Muscle of arm (tissue), 12 donors: ENCODE measurements around the gene NDST1. TPM values are rescaled to one million over a fixed set of nuclear protein-coding genes. Genes with fewer than 3 reads are reported as not detected.
A peak's percentile ranks its signal among the peaks of the same experiment; 100 is the strongest.

ENCODE experiments used
- DNase-seq: peaks from one replicate; pipeline ENCODE4 v3.0.0-alpha.2; 2013
- polyA plus RNA-seq, 12 donors: library from polyadenylated mRNA; unstranded; fragments of 120-200 nt; gene quantifications; one replicate each; pipeline ENCODE4 v1.2.1, GENCODE V29; 2013; ENCODE audit not compliant: insufficient read length in 12 of 12

Gene NDST1
- polyA plus RNA-seq, 12 donors, result 40.2 to 56.1 (median 46.8) TPM; not detected in 1

DNA sequence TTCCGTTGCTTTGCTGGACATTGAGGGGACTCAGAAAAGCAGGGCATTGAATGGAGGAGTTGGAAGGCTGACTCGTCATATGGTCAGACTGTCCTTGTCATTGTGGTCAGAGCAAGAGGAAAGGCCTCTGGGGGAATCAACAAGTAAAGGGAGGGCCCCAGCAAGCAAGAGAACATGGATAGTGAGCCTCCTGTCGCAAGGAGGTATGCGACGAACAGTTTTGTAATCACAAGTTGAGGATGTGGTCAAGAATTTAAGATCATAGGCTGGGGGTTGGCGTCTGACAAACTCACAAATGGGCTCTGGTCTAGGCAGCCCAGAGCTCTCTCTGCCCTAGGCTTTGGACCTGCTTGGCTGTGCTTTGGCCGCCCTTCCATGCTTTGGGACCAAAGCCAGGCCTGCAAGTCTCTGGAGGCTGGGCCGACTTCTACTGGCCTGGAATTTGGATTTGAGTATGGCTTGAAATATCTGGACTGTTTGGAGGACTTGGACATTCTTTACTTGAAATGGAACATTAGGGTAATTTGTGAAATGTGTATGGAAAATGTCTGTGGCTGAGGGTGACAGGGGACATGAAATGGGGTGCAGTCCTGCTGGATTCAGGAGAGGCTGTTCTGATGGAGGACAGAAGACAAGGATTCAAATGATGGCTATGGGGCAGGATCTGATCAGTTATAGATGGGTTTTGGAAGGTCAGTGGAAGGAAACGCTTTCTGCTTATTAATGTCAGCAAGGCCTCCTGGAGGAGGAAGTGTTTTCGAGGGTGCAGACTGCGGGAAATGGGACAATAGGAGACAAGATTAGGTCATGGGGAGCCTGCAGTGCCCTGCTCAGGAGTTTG lies 19.2 kb upstream of the NDST1 start:
- DNase-seq, result peak; percentile 64

DNA sequence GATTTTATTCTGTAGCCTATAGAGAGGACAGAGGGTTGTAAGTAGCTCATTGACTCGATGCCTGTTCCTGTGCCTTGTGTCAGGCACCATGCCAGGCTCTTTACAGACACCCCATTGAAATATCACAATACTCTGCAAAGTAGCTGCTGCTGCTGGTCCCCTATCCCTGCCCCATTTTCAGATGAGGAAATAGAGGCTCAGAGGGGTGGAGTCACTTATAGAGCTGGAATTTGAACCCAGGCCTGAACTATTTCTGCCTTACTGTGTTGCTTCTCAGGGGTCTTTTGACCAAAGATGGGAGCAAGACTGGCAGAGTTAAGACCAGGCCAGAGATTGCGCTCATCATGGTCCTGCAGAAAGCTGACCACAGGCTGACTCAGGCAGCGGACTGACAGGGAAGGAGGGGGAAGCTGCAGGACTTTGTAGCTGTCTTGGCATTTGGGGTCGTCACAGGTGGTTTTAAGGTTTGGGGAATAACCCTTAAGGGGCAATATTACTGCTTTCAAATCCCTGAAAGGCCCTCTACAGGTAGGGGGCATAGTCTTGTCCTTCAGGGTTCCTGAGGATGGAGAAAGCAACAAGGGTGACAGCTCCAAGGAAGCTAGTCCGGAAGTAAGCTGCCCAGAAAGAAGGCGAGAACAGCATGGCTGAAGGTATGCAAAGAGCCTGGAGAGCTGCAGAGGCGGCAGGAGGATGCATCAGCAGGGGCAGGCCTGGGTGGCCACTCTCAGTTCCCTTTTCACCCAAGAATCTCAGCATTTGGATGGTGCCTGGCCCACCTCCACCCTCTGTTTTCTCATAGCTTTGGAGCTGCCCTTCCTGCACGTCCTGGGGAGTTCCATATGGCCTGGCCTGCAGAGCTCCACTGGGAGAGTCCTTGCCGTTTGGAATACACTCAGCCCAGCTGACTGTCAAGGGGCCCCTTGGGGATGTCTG lies 18.3 kb upstream of the NDST1 start:
- DNase-seq, result no peak

DNA sequence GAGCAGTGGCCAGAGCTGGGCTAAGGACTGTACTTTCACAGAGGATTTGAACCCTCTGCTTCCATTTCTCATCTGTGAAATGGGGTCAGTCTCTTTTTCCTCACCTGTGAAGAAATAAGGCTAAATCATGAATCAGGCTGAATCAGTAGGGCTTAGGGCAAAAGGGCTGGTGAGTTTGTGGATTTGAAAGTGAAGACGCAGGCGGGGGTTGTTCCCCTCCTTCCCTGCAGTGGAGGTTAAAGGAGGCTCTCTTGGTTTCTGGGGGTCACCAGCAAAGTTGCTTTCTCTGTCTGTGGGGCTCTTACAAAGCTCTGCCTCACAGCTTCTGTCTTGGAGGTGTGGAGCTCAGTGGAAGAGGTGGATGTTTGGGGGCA lies 17.6 kb upstream of the NDST1 start:
- DNase-seq, result no peak

DNA sequence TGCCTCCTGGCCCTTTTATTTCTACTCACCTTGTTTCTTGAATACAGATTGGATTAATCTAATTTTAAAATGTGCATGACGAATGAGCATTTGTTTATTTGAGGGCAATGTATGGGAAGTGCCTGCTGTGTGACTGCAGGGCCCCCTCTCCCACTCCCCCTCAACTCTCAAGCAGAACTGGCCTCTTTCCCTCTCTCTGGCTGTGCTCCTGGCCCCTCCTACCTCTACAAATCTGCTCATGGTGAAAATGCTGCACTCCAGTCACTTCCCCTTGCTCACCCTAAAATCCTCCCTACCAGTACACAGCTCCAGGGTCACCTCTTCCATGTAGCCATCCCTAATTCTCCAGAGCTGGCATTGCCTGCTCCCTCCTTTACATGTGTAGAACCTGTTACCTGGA lies 17.2 kb upstream of the NDST1 start:
- DNase-seq, result no peak

DNA sequence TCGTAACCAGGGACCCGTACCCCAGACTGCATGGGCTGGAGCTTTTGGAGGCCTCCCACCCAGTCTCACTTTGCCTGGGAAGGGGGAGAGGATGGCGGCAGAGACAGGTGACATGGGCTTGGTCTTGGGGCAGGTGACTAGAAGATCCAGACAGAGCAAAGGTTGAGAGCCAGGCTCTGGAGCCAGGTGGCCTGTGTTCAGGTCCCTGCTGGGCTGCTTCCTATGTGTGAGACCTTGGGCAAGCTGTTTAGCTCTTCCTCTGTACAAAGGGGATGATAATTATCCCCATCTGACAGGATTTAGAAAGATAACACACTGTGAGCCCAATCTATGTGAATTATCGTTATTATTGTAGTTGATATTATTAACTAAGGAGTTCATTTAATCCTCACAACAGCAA lies 16.1 kb upstream of the NDST1 start:
- DNase-seq, result no peak

DNA sequence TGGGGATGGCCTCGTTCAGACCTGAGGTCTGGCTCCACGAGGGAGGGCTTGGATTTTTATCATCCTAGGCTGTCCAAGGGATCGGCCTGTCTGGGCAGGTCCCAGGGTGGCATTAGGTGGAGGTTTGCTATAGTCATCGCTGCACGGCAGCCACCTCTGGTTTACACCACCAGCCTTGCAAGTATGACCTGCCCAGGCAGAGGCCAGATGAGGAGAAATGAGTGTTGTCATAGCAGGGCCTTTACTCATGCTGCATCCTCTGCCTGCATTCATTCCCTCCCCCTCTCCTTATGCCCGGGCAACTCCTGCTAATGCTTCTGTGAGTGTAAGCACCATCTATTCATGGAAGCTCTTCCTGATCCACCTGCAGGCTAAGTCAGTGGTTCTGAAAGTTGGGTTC lies 15.3 kb upstream of the NDST1 start:
- DNase-seq, result no peak

DNA sequence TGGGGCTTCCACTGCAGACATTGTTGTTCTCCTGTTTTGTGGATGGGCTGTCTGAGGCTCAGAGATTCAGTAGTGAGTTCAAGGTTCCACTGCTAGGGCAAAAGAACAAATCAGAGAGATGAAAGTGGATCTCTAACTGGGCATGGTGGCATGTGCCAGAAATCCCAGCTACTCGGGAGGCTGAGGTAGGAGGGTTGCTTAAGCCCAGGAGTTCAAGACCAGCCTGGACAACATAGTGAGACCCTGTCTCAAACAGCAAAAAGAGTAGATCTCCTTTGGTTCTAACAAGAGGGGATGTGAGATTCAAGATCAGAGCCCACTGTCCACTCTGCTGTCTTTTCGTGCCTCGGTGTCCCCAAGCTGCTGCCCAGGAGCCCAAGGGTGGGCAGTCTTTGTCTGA lies 11.8 kb upstream of the NDST1 start:
- DNase-seq, result no peak

DNA sequence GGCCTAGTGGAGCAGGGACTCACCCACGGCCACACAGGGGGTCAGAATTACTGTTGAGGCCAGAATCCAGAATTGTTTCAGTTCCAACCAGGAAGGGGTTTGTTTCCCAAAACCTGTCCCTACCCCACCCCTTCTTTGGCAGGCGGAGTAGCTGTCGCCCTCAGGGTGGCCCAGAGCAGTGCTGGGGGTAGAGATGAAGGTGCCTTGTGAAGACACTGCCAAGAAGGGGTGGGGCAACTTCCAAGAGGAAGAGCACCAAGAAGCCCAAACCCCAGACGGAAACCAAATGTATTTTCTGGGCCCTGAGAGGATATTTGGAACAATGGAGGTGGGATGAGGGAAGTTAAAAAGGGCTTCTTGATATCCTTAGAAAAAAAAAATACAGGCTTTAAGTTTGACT lies 11.4 kb upstream of the NDST1 start:
- no peak for DNase-seq

DNA sequence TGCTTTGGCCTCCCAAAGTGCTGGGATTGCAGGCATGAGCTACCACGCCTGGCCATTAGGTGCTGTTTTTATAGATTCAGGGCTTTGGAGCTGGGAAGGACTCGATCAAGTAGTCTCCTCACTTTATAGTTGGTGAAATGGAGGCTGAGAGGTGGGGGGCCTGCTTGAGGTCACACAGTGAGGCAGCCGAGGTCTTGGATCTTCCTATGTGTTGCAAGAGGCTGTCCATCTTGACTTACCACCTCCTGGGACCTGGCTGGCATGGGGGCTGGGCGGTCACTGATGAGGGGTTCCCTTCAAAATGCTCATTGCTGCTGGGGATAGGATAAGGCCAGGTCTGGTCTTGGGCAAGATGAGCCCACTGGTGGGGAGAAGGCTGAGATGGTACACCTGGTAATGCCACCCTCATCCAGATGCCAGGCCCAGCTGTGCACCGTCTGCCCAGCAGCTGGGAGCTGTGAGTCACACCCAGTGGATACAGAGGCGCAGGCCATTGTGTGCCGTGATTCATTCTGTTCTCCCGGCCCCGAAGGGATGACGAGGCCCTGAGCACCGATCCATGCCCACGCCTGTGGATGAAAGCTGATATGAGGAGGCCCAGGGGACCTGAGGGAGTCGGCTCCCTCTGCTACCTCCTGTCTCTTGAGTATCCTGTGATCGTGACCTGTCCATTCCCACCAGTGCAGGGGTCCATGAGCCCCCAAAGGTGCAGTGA lies 10.5 kb upstream of the NDST1 start:
- no peak for DNase-seq

DNA sequence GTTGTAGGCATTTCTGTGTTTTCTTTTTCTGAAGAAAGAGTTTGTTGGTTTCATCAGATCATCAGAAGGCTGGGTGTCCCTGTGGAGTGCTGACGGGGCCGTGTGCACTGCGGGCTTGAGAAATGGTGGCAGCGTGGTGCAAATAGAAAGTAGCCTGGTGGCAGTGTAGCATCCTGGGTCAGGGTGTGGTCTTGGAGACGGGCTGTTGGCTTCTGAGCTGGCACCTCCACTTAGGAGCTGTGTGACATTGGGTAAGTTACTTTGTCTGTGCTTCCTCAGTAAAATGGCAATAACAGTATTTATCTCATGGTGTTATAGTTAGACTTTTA lies 10.0 kb upstream of the NDST1 start:
- DNase-seq, result no peak

DNA sequence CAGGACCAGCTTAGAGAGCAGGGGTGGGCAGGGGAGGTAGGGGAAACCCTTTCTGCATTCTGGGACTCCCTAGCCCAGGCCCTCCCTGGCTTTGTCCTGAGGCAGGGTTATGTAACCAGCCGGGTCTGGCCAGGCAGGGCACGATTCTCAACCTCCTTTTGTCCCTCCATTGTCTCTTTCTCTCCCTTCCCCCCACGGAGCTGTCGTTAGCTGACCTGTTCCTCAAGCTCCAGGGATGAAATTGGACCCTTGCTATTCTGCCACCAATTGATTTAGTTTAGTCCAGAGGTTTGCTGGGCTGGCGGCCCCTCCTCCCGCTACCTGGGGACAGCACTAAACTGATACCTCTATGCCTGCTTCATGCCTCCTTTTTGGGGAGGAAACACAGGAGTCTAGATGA lies 9.4 kb upstream of the NDST1 start:
- no peak for DNase-seq

DNA sequence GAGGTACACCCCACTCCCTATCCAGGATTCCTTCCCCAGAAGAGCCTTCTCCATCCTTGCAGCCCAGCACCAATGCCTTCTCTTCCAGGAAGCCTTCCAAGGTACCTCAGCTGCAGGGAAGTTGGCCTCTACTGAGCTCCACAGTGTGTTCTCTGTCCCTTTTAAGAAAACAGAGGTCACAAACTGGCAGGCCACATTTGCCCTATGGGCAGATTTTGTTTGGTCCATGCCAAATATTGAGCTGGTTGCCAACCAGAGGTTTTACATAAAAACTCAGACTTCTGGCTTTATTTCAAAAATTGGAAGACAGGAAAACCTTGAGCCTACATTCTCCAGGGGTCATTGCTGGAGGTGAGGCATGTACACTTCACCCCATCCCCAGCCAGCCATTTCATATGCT lies 9.0 kb upstream of the NDST1 start:
- no peak for DNase-seq

DNA sequence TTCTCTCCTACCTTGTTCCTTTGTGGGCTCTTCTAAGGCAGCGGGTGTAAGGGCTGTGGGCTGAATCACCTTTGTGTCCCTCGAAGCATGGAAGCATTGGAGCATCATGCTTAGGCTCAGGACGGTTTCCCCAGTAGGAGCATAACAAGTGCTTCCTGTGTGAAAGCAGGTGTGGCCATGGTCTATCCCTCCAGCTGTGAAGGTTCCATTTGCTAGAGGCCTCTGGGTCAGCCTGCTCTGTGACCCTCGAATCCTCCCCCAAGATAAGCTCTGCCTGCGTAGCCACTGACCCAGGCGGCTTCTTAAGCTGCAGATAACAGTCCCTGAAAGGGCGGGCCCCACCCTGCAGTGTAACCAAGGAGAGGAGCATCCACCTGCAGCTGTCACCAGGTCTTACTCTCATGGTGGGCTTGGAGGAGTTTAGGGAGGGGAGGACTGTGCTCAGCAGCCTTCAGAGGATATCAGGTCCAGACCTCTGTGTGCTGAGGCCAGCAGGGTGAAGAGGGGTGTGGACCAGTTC lies 8.4 kb upstream of the NDST1 start:
- DNase-seq, result no peak

DNA sequence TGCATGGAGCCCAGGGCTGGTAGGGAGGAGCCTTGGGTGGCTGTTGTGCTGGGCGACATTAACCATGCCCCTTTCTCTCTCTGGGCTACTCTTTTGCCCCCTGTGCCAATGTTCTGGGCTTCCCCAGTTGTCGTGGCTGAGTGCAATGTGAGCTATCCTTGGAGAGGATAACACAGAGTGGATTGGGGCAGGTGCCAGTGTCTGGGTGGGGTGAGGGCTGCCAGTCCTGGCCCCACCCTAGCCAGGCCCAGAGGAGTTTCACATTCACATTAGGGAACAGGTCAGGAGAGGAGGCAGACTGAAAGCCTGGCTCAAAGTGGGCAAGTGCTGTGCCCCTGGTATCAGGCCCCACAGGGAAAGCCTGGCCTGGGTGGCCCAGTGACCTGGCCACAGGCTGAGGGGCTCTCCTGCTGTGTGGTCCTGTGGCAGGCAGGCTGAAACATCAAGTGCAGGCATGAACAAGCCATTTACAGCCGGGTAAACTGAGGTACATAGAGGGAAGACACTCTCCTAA lies 7.5 kb upstream of the NDST1 start:
- DNase-seq, result no peak

DNA sequence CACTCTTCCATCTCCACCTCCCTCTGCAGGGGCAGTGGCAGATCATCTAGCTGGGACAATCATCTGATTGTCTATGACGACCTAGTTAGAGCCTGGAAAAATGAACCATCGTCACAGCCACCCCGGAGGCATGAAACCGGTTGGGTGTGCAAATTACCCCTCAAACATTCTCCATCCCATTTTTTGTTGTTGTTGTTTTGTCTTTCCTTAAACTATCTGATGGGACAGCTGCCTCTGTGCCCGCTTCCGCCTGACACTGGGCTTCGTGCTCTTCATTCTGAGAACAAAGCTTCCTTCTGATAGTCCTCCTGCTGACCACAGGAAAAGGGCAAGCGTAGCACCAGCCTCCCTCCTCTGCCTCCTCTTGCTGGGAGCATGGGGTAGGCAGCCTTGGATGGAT lies 7.0 kb upstream of the NDST1 start:
- no peak for DNase-seq

DNA sequence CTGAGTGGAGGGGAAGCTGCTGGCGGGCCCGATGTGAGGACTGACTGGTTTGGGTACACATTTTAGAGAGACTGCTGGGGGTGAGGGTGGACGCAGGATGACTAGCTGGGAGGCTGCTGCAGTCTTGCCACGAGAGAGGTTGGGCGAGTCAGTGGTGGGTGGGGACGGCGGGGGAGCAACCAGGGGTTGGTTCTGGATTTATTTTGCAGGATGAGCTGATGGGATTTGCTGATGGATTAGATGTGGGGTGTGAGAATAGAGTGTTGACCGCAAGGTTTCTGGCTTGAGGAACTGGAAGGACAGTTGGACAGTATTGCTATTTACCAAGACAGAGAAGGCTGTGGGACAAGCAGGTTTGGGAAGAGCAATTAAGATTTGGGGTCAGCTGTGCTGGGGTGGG lies 5.8 kb upstream of the NDST1 start:
- DNase-seq, result no peak

DNA sequence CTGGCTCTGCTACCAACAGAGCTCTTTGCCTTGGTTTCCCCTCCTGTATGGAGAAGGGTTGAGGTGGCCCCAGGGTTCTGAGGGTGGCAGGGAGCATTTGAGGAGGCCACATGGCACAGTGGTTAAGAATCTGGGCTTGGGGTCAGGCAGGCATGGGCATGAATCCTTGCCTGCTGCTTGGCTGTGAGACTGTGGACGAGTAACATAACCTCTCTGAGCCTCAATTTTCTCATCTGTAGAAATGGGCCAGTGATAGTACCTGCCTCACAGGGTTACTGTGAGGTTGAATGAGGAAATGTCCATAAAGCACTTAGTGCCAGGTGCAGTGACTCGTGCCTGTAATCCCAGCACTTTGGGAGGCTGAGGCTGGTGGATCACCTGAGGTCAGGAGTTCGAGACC lies 5.1 kb upstream of the NDST1 start:
- DNase-seq, result no peak

DNA sequence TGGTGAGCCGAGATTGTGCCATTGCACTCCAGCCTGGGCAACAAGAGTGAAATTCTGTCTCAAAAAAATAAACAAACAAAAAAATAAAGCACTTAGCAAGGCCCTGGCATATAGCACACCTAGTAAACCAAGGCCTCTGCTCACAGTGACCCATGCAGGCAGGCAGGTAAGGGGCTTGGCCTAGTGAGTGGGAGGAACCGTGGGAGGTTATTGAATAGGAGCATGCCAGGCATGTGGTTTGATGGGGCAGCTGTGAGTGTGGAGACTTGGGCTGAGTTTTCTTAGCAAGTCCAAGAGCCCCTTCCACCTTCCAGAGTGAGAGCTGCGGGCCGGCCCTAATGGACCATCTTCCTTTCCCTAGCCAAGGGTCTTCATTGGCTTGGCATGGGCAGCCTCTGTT lies 4.5 kb upstream of the NDST1 start:
- DNase-seq, result no peak

DNA sequence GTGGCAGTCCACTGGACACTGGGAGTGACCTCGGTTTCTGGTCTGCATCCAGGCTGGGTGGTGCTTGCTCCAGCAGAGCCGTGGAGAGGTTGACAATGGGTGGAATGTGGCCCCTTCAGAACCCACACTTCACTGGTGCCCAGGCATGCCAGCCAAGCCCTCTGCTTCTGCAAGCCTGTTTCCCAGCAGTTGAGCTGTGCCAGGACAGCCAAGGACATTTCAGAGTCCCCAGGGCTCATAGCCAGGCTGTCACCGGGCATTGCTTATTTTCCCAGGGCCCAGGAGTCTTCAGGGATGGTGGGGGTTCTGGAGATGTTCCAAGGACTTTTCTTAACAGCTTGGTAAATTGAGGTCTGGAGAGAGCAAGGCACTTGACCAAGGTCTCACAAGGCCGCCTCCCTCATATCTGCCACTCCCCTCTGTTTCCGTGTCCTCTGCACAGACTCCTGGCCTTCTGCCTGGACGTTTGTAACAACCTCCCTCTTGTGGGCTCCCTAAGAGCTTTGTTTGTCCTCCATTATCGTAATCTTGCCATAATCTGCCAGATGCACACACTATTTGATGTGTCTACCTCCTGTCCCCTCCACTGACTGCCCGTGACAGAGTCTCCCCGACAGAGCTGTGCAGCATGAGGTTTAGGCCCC lies 3.8 kb upstream of the NDST1 start:
- DNase-seq, result no peak

DNA sequence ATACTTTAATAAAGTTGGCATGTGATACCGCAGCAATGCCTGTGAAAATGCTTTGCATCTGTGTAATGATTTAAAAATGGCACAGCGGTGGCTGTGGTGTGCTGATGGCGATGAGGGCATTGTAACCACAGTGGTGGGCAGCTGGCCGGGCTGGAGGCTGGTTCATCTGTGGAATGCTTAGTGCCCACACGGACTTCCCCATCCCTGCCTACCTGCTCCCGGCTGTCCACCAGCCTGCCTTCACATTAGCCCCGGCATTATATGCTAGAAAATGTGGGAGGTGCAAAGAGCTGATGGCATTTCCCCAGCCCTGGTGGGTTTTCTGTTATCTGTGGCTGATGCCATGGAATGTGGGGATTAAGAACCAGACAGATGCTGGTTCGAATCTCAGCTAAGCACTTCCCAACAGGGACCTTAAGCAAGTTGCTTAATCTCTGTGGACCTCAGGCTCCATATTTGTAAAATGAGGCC lies 2.9 kb upstream of the NDST1 start:
- DNase-seq, result no peak

DNA sequence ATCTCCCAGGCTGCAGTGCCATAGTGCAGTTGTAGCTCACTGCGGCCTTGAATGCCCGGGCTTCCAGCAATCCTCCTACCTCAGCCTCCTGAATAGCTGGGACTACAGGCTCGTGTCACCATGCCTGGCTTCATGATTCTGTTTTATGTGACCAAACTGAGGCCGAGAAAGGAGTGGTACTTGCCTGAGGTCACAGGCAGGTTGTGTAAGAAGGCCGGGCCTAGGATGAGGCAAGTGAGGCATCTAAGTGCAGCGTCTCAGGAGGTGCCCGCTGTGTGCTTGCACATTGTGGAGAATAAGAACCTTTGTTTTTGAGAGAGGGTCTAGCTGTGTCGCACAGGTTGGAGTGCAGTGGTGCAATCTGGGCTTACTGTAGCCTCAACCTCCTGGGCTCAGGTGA lies 2.1 kb upstream of the NDST1 start:
- DNase-seq, result no peak
